GM18505 (cell line): ENCODE measurements around the gene WNK2.

Source experiments
- ATAC-seq: cut with Tn5 transposase; IDR thresholded peaks from one replicate; pipeline ENCODE4 v1.9.1; 2021; ENCODE audit not compliant: unreplicated experiment
- POLR2A ChIP-seq: IDR thresholded peaks from 4 replicates; pipeline ENCODE4 v1.6.1; 2011; ENCODE audit warnings: borderline replicate concordance; ENCODE audit not compliant: insufficient read depth, insufficient read length; ENCODE audit errors: extremely low read depth

The WNK2 gene

GRCh38 chr9:93196096-93197055 lies 12.4 kb downstream of the WNK2 start:
- ATAC-seq = no peak
- no peak for TF ChIP-seq POLR2A

- no peak for TF ChIP-seq POLR2A
- ATAC-seq = no peak
Measured at GRCh38 chr9:93197670-93198069, 13.7 kb downstream of the WNK2 start.

GRCh38 chr9:93198117-93198837 lies 14.3 kb downstream of the WNK2 start:
- no peak for TF ChIP-seq POLR2A
- ATAC-seq = no peak

- TF ChIP-seq POLR2A = no peak
- no peak for ATAC-seq
Measured at GRCh38 chr9:93198838-93199625, 15.1 kb downstream of the WNK2 start.

- ATAC-seq = no peak
- TF ChIP-seq POLR2A = no peak
Measured at GRCh38 chr9:93200449-93200742, 16.5 kb downstream of the WNK2 start.

- no peak for TF ChIP-seq POLR2A
- no peak for ATAC-seq
Measured at GRCh38 chr9:93200989-93201334, 17.0 kb downstream of the WNK2 start.

GRCh38 chr9:93203026-93203717 lies 19.2 kb downstream of the WNK2 start:
- no peak for ATAC-seq
- no peak for TF ChIP-seq POLR2A

GRCh38 chr9:93203718-93204469 lies 20.0 kb downstream of the WNK2 start:
- TF ChIP-seq POLR2A = no peak
- ATAC-seq = no peak

GRCh38 chr9:93204470-93205043 lies 20.6 kb downstream of the WNK2 start:
- no peak for ATAC-seq
- TF ChIP-seq POLR2A = no peak

GRCh38 chr9:93205045-93205768 lies 21.3 kb downstream of the WNK2 start:
- ATAC-seq = no peak
- no peak for TF ChIP-seq POLR2A

GRCh38 chr9:93205896-93206575 lies 22.1 kb downstream of the WNK2 start:
- TF ChIP-seq POLR2A = no peak
- no peak for ATAC-seq
